ENCODE measurements around the gene BRD3. TPM values are rescaled to one million over a fixed set of nuclear protein-coding genes. Genes with fewer than 3 reads are reported as not detected.

The BRD3 gene
- total RNA-seq, 2 experiments from 2014 or later, result 33.3 to 43.5 TPM

Other genes starting within 250 kb of the BRD3 start
- gene VAV2, start 75.7 kb downstream of the BRD3 start, total RNA-seq, result 1 to 10 TPM; 5.1 to 5.5 TPM
- 10 to 100 TPM; 12.5 to 14.5 TPM for gene BRD3OS, start 42.5 kb downstream of the BRD3 start, total RNA-seq
- 10 to 100 TPM; 41.2 to 47.0 TPM for gene WDR5, start 68.1 kb upstream of the BRD3 start, total RNA-seq
- gene RNU6ATAC, start 96.5 kb upstream of the BRD3 start, total RNA-seq, result 10 to 100 TPM in 1 of 2 experiments, not detected in 1; 46.3 TPM

Data from activated CD8-positive, alpha-beta memory T cell treated with anti-CD3 and anti-CD28 coated beads, Interleukin-2, amount 10 ng/mL, durations not matched to agents 7 days and 5 days (primary cell).